NOMO-1 (cell line): ENCODE measurements around the gene SMAD7.

Experiments used
- DNase-seq, 2 experiments: peaks; one replicate each; lab custom pipeline; 2025; ENCODE audit not compliant: unreplicated experiment in 2 of 2; lab: John Stamatoyannopoulos, UW

SMAD7 gene

GRCh38 chr18:48950536-48951447, at the start of gene SMAD7:
TSS of gene SMAD7 (minus strand) at chr18:48950965. CDS start at chr18:48950424, 541 bp downstream.
- no peak for DNase-seq

- DNase-seq = no peak
These were observed 48.8 kb upstream of the SMAD7 start for GRCh38 chr18:48999569-48999968.

GRCh38 chr18:48997985-48998831, 47.4 kb upstream of the SMAD7 start:
- DNase-seq = no peak

GRCh38 chr18:48997681-48997984, 46.9 kb upstream of the SMAD7 start:
- no peak for DNase-seq

- no peak for DNase-seq
These were observed 46.2 kb upstream of the SMAD7 start for GRCh38 chr18:48996901-48997463.

GRCh38 chr18:48996041-48996440, 45.3 kb upstream of the SMAD7 start:
- DNase-seq = no peak

GRCh38 chr18:48994926-48995835, 44.4 kb upstream of the SMAD7 start:
- DNase-seq = no peak

- DNase-seq = no peak
These were observed 43.4 kb upstream of the SMAD7 start for GRCh38 chr18:48994044-48994651.

- DNase-seq = no peak
These were observed 42.8 kb upstream of the SMAD7 start for GRCh38 chr18:48993586-48993985.

- DNase-seq = peak; percentile 90 to 94
These were observed 42.2 kb upstream of the SMAD7 start for GRCh38 chr18:48992791-48993555.

GRCh38 chr18:48992133-48992532, 41.4 kb upstream of the SMAD7 start:
- no peak for DNase-seq

GRCh38 chr18:48991676-48992075, 40.9 kb upstream of the SMAD7 start:
- no peak for DNase-seq

GRCh38 chr18:48991319-48991660, 40.5 kb upstream of the SMAD7 start:
- no peak for DNase-seq

GRCh38 chr18:48990481-48991318, 39.9 kb upstream of the SMAD7 start:
- DNase-seq = no peak

- DNase-seq = no peak
These were observed 38.8 kb upstream of the SMAD7 start for GRCh38 chr18:48989304-48990303.

GRCh38 chr18:48988508-48989303, 37.9 kb upstream of the SMAD7 start:
- no peak for DNase-seq

GRCh38 chr18:48987821-48988220, 37.1 kb upstream of the SMAD7 start:
- DNase-seq = no peak
